Caki2 (cell line): Measurements from ENCODE around the gene KIF3C. TPM values are rescaled to one million over a fixed set of nuclear protein-coding genes. Genes with fewer than 3 reads are reported as not detected.
A peak's percentile ranks its signal among the peaks of the same experiment; 100 is the strongest.
"Not testable (repeated sequence)": the region's sequence is repeated elsewhere in the genome, so short reads cannot be mapped to it uniquely, and the experiment has no call there.

Experiments
- DNase-seq: peaks from one replicate; pipeline ENCODE4 v3.0.0-alpha.2; 2015; ENCODE audit warnings: low read depth
- in situ Hi-C: cut with HindIII; loops from 2 replicates; pipeline ENCODE4 v1.10.0; 2016; ENCODE audit warnings: low sequenced_read_pairs, low pct_unique_long_range_greater_than_20kb, mixed read lengths
- total RNA-seq: library from RNA; depleted of rRNA; stranded (reverse); fragments of >200 nt; shearing (Covaris generic); gene quantifications from 2 replicates; pipeline ENCODE4 v1.2.3, GENCODE V29; 2014; ENCODE audit warnings: low replicate concordance; rRNA removed

The KIF3C gene
- total RNA-seq, 1 experiment from 2014 or later, result 15.7 TPM

DNA sequence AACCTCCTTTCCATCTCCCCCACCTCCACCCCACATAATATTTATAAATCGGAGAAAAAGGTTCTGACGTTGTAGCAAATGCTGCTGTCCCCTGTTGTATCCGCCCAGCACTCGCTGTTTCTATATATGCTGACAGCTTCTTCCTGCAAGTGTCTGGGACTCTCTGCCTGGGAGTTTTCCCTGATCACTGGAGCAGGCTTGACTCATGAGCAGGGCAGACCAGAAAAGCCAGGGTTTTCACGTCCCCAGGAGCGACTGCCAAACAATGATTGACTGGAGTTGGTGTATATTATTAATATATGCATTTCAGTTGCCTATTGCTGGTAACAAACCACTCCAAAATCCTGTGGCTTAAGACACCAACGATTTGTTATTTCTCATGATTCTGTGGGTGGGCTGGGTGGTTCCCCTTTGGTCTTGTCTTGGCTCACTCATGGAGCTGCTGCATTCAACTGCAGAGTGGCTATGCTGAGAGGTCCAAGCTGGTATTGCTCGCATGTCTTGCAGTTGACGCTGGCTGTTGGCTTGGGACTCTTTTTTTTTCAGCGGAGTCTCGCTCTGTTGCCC, 82.8 kb downstream of the KIF3C start:
- in situ Hi-C loops, result no loop called here

DNA sequence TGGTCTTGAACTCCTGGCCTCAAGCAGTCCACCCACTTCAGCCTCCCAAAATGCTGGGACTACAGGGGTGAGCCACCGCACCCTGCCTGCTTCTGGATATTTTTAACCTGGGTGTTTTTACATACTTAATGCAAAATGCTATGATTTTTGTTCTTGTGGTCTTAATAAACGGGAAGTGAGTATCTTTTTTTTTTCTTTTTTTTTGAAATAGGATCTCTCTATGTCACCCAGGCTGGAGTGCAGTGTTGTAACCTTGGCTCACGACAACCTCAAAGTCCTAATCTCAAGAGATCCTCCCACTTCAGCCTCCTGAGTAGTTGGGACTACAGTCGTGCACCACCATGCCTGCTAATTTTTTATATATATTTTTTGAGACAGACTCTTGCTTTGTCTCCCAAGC, 84.8 kb downstream of the KIF3C start:
- in situ Hi-C loops, result no loop called here
- no peak for DNase-seq

More for the DNA sequence above, 82.8 kb downstream of the KIF3C start:
- no peak for DNase-seq

DNA sequence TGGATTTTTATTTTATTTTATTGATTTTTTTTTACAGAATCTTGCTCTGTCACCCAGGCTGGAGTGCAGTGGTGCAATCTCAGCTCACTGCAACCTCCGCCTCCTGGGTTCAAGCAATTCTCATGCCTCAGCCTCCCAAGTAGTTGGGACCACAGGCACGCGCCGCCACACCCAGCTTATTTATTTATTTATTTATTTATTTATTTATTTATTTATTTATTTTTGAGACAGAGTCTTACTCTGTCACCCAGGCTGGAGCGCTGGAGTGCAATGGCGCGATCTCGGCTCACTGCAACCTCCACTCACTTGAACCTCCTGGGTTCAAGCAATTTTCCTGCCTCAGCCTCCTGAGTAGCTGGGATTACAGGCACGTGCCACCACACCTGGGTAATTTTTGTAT, 86.0 kb downstream of the KIF3C start:
- DNase-seq, in situ Hi-C loops: not testable (repeated sequence)

DNA sequence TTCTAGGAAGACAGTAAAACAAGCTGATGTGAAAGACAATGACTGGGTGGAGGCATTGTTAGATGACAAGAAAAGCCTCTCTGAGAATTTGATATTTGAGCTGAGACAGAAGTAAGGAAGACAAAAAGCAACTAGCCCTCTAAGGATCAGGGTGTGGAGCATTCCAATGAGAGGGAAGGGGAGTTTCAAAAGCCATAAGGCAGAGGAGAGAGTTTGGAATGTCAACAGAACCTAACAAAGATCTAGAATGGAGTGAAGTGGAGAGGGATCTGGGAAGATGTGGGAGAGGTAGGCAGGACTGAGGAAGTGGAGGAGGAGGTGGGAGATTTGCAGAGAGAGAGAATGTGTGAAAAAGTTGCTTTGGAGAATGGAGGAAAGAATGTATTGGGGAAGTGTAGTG, 86.7 kb downstream of the KIF3C start:
- in situ Hi-C loops, result no loop called here

DNA sequence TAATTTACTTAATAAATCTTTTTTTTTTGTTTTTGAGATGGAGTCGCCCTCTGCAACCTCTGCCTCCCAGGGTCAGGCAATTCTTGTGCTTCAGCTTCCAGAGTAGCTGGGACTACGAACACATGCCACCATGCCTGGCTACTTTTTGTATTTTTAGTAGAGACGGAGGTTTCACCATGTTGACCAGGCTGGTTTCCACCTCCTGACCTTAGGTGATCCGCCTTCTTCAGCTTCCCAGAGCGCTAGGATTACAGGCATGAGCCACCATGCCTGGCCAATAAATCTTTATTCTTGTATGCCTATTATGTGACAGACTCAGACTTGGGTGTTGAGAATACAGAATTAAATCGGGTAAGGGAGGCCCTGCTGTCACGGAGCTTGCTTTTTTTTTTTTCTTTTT, 87.3 kb downstream of the KIF3C start:
- in situ Hi-C loops, result no loop called here
- no peak for DNase-seq

More for the DNA sequence above, 86.7 kb downstream of the KIF3C start:
- DNase-seq, result no peak

DNA sequence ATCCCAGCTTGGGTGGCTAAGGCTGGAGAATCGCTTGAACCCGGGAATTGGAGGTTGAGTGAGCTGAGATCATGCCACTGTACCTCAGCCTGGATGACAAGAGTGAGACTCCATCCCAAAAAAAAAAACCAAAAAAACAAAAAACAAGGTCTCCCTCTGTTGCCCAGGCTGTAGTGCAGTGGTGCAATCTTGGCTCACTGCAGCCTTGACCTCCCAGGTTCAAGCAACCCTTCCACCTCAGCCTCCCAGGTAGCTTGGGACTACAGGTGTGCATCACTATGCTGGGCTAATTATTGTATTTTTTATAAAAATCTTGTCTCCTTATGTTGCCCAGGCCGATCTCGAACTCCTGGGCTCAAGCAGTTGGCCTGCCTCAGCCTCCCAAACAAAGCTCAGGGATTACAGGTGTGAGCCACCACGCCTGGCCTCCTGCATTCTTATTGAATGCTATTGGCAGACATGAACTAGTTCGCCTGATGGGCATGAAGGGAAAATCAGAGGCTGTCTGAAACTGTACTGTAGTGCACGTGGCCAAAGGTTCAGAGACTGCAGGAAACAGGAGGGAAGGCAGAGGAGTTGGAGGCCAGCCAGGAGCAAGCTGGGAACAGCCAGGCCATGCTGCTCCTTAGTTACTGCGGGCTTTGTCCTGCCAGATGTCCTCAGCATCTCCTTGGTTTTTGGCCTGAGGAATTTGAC, 88.0 kb downstream of the KIF3C start:
- no peak for DNase-seq
- in situ Hi-C loops, result no loop called here

DNA sequence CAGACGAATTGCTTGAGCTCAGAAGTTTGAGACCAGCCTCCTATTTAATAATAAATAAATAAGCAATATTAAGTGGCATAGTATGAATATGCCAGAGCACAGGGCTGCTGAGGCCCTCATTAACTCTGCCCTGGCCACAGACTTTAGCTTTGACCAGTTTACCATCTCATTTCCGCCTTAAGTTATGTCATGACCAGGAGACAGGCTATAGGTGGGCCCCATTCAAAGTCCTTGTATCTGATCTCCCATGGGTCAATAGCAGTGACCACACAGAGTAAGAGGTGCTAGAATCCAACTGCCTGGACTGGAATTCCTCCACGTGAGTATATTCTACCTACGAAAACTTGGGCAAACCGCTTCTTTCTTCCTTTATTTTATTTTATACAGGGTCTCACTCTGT, 90.6 kb downstream of the KIF3C start:
- in situ Hi-C loops, result no loop called here

DNA sequence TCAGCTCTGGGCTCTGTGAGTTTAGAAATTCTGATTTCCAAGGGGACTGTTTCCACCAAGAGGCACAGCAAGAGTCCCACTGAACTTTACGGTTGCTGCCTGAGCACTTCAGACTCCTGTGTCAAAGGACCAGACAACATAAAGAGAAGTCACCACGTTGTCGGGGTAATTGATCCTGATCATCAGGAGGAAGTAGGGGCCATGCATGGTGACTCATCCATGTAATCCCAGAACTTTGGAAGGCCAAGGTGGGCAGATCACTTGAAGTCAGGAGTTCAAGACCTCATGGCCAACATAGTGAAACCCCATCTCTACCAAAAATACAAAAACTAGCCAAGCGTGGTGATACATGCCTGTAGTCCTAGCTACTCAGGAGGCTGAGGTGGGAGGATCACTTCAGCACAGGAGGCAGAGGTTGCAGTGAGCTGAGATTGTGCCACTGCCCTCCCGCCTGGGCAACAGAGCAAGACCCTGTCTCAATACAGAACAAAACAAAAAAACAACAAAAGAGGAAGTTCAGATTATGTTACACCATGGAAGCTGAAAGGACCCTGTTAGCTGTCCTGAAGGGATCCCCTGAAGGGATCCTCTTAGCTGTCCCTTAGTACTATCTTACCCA, 94.6 kb downstream of the KIF3C start:
- no peak for DNase-seq
- in situ Hi-C loops, result no loop called here

More for the DNA sequence above, 90.6 kb downstream of the KIF3C start:
- no peak for DNase-seq

DNA sequence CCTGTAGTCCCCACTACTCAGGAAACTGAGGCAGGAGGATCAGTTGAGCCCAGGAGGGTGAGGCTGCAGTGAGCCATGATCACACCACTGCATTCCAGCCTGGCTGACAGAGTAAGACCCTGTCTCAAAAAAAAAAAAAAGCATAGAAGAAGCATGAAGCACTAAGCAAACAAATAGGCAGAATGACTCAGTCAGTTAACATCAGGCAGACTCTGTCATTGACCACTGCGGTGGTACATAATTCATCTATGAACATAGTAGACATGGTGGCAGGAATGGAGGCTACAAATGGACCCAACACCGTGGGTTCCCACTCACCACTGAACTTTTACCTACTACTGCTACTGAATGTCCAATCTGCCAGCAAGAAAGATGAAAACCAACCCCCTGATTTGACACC, 96.4 kb downstream of the KIF3C start:
- DNase-seq, result peak; percentile 72
- in situ Hi-C loops, result no loop called here

DNA sequence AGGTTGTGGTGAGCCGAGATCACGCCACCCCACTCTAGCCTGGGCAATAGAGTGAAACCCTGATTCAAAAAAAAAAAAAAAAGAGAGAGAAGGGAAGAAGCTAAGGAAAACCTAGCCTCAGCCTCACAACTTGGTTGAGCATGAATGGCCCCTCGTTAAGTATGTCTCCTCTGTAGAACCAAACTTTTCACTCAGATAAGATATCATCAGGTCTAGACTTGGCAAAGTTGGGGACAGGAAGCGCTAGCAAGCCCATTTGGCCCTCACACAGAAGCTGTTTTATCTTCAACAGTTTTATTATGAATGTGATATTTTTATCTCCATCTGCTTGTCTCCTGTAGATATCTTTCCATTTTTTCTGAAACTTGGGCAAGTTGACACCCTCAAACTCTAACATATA, 100.5 kb downstream of the KIF3C start:
- DNase-seq, result no peak
- in situ Hi-C loops, result no loop called here

DNA sequence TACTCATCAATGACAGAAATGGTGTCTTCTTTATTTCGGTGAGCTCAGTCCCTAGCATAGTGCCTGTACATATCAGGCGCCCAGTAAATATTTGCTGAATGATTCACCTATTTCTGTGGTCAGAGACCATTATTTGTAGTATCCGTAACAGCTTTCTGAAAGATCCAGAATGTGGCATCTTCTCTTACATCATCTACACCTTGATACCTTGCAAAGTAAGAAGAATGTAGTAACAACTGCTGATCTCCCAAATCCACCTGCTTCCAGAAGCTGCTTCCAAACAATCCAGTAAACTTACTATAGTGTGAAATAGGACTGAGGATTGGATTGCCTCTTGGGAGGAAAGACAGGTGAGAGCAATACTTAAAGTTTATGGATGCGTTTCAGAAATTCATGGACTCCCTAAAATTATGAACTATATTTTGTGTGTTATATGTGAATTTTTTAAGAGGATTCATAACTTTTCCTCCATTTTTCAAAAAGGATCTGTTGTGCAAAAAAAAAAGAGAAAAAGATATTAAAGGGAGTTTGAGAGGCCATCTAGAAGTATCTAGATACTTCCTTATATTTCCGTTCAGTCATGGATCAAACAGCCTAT, 103.1 kb downstream of the KIF3C start:
- DNase-seq, result no peak
- in situ Hi-C loops, result no loop called here

DNA sequence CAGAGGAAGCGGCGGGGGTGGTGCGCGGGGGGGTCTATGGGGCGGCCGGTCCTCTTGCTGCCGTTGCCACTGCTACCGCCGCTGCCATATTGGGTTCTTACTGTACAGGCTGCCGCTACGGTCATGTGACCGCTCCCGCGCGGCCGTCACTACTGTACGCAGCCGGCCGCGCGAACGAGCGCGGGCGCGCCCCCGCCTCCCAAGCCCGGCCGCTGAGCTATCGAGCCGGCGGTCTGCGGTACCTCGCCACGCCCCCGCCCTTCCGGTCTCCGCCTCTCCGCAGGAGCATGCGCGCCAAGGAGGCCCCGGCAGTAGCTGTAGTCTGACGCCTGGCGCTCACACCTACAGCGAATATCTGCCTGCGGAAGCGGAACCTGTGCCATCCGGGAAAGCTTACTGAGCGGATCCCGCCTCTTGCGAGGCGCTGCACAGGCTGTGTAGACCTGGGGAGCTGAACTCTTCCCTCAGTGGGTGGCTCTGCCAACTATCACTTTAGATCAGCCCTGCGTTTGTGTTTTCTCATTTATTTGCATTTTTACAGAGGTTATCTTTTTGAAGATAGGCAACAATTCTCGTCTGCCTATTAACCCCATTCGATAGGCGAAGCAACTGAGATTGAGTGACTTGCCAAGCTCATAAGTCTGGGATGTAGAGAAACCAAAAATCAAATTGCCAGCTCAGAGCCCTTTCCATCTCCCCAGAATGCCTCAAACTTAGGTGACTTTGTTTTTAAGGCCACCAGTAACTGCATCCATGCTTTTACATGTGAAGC, 103.8 kb downstream of the KIF3C start, which contains the start of gene ASXL2:
Gene ASXL2, minus strand, starts transcription at position 127 of the 772 bp plus-strand sequence. CDS start 265 bp downstream, outside the sequence.
- DNase-seq, result peak; percentile 98
- in situ Hi-C loops, result no loop called here

DNA sequence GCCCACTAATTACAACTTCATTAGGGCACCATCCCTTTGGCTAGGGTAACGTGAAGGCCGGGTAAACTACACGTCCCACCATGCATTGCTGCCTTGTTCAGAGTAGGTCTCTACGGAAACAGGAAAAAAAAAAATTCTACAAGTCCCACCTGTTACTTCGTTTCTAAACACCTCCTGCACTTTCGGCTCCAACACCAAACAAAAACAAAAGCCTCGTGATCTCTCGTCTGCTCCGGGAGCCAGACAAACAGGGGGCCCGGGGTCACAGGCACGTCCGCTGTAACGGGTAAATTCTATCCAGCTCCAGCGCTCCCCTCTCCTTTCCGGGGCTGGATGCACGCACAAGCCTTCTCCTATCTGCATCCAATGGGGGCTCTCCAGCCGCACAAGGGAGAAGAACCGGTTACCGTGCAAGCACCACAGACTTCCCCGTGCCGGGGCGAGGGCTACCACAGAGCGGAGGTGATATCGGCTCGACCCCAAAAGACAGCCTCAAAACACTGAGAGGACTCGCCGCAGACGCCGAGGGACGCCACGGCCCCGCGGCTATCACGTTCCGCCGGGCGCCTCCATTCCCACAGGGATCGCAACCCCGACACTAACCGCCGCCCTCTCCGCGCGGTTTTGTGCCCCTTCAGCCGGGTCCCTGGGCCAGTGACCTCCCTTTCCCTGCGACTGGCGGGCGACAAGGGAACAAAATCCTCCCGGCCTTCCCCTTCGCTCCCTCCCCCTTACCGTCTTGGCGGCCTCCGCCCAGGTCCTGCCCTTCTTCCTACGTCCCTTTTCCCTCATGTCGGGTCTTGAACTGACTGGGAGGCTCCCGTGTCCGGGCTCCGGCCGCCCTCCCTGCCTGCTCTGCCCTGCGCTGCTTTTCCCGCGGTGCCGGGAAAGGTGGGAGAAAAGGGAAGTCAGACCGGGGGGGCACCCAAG, 104.6 kb downstream of the KIF3C start:
- DNase-seq, result peak; percentile 78
- in situ Hi-C loops, result no loop called here

Other genes with a start within 250 kb of the KIF3C start
- gene ASXL2, start 104.0 kb downstream of the KIF3C start, total RNA-seq, result 3.4 and 6.6 TPM in 2 replicates
- gene RAB10, start 51.6 kb upstream of the KIF3C start, total RNA-seq, result 183 and 214 TPM in 2 replicates
- gene GAREM2, start 190.6 kb upstream of the KIF3C start, total RNA-seq, result 3.0 and 3.6 TPM in 2 replicates